ENCODE results near the gene NHLRC1.

DNA sequence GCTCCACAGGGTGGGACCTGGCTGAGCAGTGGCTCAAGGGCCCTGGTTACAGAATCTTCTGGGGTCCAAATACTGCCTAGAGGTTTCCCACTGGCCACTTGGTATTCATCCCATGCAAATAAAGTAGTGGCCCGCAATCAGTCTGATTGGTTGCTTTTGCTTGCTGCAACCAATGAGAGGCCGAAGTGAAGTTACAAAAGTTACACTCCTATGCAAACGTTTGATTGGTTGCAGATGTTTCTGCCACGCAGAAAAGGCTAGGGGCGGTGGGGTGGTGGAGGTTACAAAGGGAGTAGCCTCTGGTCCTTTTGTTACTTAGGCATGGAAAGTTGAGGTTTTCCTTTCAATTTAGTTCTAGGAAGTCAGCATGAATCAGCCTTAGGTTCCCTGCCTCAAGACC, 3.6 kb upstream of the NHLRC1 start:
- no peak for TF ChIP-seq POLR2A (IDR thresholded peaks at IDR 0.05; ENCODE audit: low read length)
- no peak for TF ChIP-seq GATA1 (IDR thresholded peaks at IDR 0.05; ENCODE audit: low read depth, low read length)
